ENCODE results near the gene STT3A. TPM values are rescaled to one million over a fixed set of nuclear protein-coding genes. Genes with fewer than 3 reads are reported as not detected.
"Not testable (repeated sequence)": the region's sequence is repeated elsewhere in the genome, so short reads cannot be mapped to it uniquely, and the experiment has no call there.

STT3A gene
- total RNA-seq, 1 donor from 2014 or later = 157 TPM

DNA sequence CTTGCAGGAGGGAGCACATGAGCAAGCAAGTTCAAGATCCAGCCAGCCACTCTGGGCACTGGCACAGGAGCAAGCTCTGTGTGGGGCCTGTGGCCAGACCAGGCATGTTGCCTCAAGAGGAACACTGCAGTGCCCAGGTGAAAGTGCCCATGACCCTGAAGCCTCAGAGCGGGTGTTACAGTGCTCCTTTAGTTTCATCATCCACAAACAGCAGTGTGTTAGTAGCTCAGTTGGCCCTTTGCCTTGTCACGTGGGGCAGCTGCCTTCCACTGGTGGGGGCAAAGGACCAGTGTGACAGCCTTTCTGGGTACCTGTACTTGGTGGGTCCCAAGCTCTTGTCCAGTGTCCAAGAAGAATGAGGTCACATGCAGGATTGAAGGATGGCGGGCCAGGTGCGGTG lies 26.4 kb upstream of the STT3A start:
- Mint-ChIP-seq H3K27me3 (no peaks in the 10 kb centered on the region), H3K4me3 (no peak overlapping the region), H3K9me3 (no peaks in the 10 kb centered on the region), H3K36me3 (peaks cover 3% of the 10 kb centered on the region), H3K27ac (no peak overlapping the region), H3K4me1 (ENCODE audit: unreplicated experiment) (peaks cover 14% of the 10 kb centered on the region)
- TF ChIP-seq, protein P1, sequence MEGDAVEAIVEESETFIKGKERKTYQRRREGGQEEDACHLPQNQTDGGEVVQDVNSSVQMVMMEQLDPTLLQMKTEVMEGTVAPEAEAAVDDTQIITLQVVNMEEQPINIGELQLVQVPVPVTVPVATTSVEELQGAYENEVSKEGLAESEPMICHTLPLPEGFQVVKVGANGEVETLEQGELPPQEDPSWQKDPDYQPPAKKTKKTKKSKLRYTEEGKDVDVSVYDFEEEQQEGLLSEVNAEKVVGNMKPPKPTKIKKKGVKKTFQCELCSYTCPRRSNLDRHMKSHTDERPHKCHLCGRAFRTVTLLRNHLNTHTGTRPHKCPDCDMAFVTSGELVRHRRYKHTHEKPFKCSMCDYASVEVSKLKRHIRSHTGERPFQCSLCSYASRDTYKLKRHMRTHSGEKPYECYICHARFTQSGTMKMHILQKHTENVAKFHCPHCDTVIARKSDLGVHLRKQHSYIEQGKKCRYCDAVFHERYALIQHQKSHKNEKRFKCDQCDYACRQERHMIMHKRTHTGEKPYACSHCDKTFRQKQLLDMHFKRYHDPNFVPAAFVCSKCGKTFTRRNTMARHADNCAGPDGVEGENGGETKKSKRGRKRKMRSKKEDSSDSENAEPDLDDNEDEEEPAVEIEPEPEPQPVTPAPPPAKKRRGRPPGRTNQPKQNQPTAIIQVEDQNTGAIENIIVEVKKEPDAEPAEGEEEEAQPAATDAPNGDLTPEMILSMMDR (conservative IDR thresholded peaks at IDR 0.05) = no peak
- DNase-seq (ENCODE audit: extremely low spot score, unreplicated experiment) = no peak

DNA sequence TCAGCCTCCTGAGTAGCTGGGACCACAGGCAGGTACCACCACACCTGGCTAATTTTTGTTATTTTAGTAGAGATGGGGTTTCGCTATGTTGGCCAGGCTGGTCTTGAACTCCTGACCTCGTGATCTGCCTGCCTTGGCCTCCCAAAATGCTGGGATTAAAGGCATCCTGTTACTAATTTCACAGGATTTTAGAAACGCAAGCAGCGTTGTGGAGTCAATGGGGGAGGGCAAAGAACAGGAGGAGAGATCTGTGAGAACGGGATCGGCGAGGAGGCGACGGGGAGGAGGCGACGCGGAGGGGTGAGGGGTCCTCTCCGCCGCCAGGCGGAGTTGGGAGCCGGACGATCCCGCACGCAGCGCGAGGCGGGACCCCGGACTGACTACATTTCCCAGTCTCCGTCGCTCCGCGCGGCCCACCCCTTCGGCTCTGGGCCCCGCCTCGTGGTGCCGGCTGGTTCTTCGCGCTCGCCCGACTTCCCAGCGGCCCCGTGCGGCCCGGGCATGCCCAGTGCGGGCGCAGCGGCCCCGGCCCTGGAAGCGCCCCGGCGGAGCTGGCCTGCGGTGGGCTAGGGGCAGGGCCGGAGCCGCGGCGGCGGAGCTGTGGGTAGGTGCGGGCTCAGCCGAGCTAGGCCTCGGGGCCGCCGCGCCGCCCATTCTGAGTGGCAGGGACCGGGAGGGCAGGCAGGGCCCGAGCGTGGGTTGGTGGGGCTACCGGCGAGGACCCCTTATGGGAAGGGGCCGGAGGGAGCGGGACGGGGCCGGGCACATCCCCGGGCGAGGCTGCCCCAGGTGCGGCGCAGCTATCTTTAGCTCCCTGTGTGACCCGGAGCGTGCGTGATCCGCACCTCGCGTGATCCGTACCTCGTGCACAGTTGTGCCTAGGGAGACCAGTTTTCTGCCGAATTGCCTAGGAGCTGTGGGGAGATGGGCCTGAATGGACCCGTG lies 23.4 kb upstream of the STT3A start, which contains the start of gene EI24:
Gene EI24 (plus strand): TSS at position 508 of the 945 bp plus-strand sequence. CDS start 3,051 bp downstream, outside the sequence.
- H3K4me1 Mint-ChIP-seq (ENCODE audit: unreplicated experiment) = peaks cover 14% of the 10 kb centered on the region
- peak; percentile 95 for DNase-seq (ENCODE audit: extremely low spot score, unreplicated experiment)
- TF ChIP-seq, protein P1 (conservative IDR thresholded peaks at IDR 0.05) = peak; percentile 87
- H3K36me3 Mint-ChIP-seq = peaks cover 5% of the 10 kb centered on the region
- H3K9me3 Mint-ChIP-seq = no peaks in the 10 kb centered on the region
- peak within 1 kb of the TSS; percentile 91 for H3K27ac Mint-ChIP-seq
- no peaks in the 10 kb centered on the region for H3K27me3 Mint-ChIP-seq
- H3K4me3 Mint-ChIP-seq = peak within 1 kb of the TSS; percentile 95

DNA sequence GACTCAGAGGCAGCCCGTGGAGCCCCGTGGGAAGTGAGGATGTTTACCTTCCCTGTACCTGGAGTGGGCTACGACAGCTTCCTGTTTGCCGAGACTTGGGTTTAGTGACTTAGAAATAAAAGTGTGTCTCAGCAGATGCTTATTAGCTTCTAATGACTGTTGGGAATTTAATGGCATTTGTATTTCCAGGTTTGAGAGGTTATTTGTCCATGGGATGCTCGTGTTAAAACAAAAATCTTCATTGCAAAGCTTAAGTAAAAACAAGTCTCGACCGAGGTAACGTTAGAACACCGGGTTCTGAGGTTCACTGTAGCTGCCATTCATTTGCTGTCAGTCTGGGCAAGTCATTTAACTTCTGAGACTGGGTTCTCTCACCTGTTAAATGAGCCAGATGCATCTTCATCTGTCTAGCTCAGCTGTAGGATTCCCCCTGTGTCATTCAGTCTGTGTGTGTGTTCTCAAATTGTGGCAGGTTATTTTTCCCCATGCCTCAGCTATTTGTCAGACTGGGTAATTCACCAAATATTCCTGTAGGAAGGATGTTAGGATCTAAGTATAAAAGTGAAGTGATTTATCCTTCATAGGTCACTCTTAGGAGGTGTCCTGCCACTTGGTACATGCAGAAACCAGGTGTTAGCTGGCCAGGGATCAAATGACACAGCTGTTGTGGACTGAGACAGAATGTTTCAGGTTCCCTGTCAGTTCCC lies 22.6 kb upstream of the STT3A start:
- H3K36me3 Mint-ChIP-seq = peaks cover 9% of the 10 kb centered on the region
- no peaks in the 10 kb centered on the region for H3K27me3 Mint-ChIP-seq
- H3K4me1 Mint-ChIP-seq (ENCODE audit: unreplicated experiment) = peaks cover 14% of the 10 kb centered on the region
- no peaks in the 10 kb centered on the region for H3K9me3 Mint-ChIP-seq
- no peak for DNase-seq (ENCODE audit: extremely low spot score, unreplicated experiment)
- H3K27ac Mint-ChIP-seq = peak overlapping the region; percentile 91
- TF ChIP-seq, protein P1 (conservative IDR thresholded peaks at IDR 0.05) = no peak
- peak overlapping the region; percentile 94 for H3K4me3 Mint-ChIP-seq

DNA sequence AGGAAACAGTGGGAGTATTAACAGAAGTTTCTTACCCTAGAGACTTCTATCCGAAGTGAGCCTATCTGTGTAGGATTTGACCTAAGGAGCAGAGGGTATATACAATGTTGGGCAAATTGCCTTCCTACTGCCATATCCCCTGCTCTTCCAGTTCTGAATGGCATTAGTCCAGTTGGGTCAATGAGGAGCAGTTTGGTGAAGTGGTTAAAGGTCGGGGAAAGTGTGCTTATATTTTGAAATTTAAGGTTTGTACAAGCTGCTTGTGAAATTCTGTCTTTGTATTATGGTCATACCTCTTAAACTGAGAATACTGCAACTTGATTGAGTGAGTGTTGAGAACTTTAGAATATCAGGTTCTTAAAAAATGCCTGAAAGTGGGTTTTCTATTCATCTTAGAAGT lies 21.7 kb upstream of the STT3A start:
- TF ChIP-seq, protein P1 (conservative IDR thresholded peaks at IDR 0.05) = no peak
- H3K4me1 Mint-ChIP-seq (ENCODE audit: unreplicated experiment) = peaks cover 14% of the 10 kb centered on the region
- H3K27me3 Mint-ChIP-seq = no peaks in the 10 kb centered on the region
- peak overlapping the region; percentile 94 for H3K4me3 Mint-ChIP-seq
- H3K9me3 Mint-ChIP-seq = no peaks in the 10 kb centered on the region
- no peak for DNase-seq (ENCODE audit: extremely low spot score, unreplicated experiment)
- peaks cover 12% of the 10 kb centered on the region for H3K36me3 Mint-ChIP-seq
- peak overlapping the region; percentile 91 for H3K27ac Mint-ChIP-seq

DNA sequence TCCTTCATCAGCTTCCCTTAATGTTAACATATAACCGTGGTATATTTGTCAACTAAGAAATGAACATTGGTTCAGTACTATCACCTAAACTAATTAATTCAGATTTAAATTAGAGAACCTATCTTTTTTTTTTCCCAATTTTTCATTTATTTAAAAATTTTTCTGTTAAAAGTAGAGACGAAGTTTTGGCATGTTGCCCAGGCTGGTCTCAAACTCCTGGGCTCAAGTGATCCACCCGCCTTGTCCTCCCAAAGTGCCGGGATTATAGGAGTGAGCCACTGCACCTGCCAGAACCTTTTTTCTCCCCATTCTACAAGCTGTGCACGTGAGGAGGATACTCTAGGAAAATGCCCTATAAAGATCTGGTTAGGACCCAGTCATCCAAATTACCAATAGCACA lies 19.7 kb upstream of the STT3A start:
- Mint-ChIP-seq H3K9me3 (no peaks in the 10 kb centered on the region), H3K27ac (no peak overlapping the region)

DNA sequence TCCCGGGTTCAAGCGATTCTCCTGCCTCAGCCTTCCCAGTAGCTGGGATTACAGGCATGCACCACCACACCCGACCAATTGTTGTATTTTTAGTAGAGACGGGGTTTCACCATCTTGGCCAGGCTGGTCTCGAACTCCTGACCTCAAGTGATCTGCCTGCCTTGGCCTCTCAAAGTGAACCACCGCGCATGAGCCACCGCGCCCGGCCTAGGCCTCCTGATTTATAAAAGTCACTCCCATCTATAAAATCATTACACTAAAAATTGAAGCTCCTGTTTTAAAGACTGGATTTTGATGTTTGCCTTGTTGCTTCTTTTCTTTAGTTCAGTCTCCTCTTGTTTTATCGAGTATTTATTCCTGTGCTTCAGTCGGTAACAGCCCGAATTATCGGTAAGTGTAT lies 15.5 kb upstream of the STT3A start:
- H3K9me3 Mint-ChIP-seq; DNase-seq (ENCODE audit: extremely low spot score, unreplicated experiment); H3K4me3 Mint-ChIP-seq; H3K27ac Mint-ChIP-seq; H3K27me3 Mint-ChIP-seq; H3K4me1 Mint-ChIP-seq (ENCODE audit: unreplicated experiment): not testable (repeated sequence)
- H3K36me3 Mint-ChIP-seq = peaks cover 32% of the 10 kb centered on the region

More for the DNA sequence above, 19.7 kb upstream of the STT3A start:
- Mint-ChIP-seq H3K4me3 (no peak overlapping the region), H3K4me1 (ENCODE audit: unreplicated experiment) (peaks cover 14% of the 10 kb centered on the region), H3K36me3 (peaks cover 24% of the 10 kb centered on the region), H3K27me3 (no peaks in the 10 kb centered on the region)
- no peak for DNase-seq (ENCODE audit: extremely low spot score, unreplicated experiment)
- TF ChIP-seq, protein P1 (conservative IDR thresholded peaks at IDR 0.05) = no peak

Measured in type B pancreatic cell (in vitro differentiated cells).